ENCODE data around the gene UNC93B1. TPM values are rescaled to one million over a fixed set of nuclear protein-coding genes. Genes with fewer than 3 reads are reported as not detected.
A peak's percentile ranks its signal among the peaks of the same experiment; 100 is the strongest.

Gene UNC93B1
- total and polyA plus RNA-seq, 2 of the 13 experiments (the other 11 are each of a cell fraction or from before 2014, with no cell fraction given): 8.8 to 18.9 TPM

- TF ChIP-seq PRDM15 (CRISPR knock-in tag; IDR thresholded peaks at IDR 0.05) (no peak), SMYD3 (CRISPR knock-in tag; IDR thresholded peaks at IDR 0.05) (no peak), KMT2A (CRISPR knock-in tag; IDR thresholded peaks at IDR 0.05) (no peak), GABPA (IDR thresholded peaks at IDR 0.05; ENCODE audit: low read depth, low read length) (no peak), GABPA (CRISPR knock-in tag; IDR thresholded peaks at IDR 0.05; ENCODE audit: low read depth) (no peak), CHCHD3 (CRISPR knock-in tag; IDR thresholded peaks at IDR 0.05) (no peak), PBX2 (CRISPR knock-in tag; IDR thresholded peaks at IDR 0.05) (no peak), CBFB (CRISPR knock-in tag; IDR thresholded peaks at IDR 0.05) (no peak), JARID2 (CRISPR knock-in tag; IDR thresholded peaks at IDR 0.05; ENCODE audit: insufficient replicate concordance) (peak; percentile 26), MAZ (IDR thresholded peaks at IDR 0.05; ENCODE audit: borderline replicate concordance, low read depth, low read length) (no peak), MAZ (CRISPR knock-in tag; IDR thresholded peaks at IDR 0.05; ENCODE audit: low read depth) (no peak), XRCC5 (optimal IDR thresholded peaks at IDR 0.05; ENCODE audit: low read length) (no peak), HMGXB4 (CRISPR knock-in tag; IDR thresholded peaks at IDR 0.05; ENCODE audit: borderline replicate concordance in 1 of 2, low read depth in 1 of 2) (no peak), MED13 (CRISPR knock-in tag; IDR thresholded peaks at IDR 0.05) (no peak), ZNF781 (CRISPR knock-in tag; IDR thresholded peaks at IDR 0.05; ENCODE audit: borderline replicate concordance, not compliant biosample characterization) (no peak), PHF8 (CRISPR knock-in tag; IDR thresholded peaks at IDR 0.05) (no peak)
- TF ChIP-seq, protein P1, sequence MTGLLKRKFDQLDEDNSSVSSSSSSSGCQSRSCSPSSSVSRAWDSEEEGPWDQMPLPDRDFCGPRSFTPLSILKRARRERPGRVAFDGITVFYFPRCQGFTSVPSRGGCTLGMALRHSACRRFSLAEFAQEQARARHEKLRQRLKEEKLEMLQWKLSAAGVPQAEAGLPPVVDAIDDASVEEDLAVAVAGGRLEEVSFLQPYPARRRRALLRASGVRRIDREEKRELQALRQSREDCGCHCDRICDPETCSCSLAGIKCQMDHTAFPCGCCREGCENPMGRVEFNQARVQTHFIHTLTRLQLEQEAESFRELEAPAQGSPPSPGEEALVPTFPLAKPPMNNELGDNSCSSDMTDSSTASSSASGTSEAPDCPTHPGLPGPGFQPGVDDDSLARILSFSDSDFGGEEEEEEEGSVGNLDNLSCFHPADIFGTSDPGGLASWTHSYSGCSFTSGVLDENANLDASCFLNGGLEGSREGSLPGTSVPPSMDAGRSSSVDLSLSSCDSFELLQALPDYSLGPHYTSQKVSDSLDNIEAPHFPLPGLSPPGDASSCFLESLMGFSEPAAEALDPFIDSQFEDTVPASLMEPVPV (CRISPR knock-in tag; IDR thresholded peaks at IDR 0.05): peak; percentile 30; the same call in 1 of the 2 replicates
These were observed 33.7 kb upstream of the UNC93B1 start (continued) for GRCh38 chr11:68037411-68038225.
